IPS-15b (cell line): ENCODE results near the gene KIRREL3.
A peak's percentile ranks its signal among the peaks of the same experiment; 100 is the strongest.

Experiments used
- H3K27me3 ChIP-seq: one replicate; pipeline ENCODE4 v1.6.1; 2013; ENCODE audit warnings: low read length; ENCODE audit not compliant: control insufficient read depth, insufficient read depth
- H3K36me3 ChIP-seq: one replicate; pipeline ENCODE4 v1.6.1; 2013; ENCODE audit warnings: low read length; ENCODE audit not compliant: control insufficient read depth, insufficient read depth
- H3K4me1 ChIP-seq: one replicate; pipeline ENCODE4 v1.6.1; 2013; ENCODE audit warnings: mild to moderate bottlenecking, low read length; ENCODE audit not compliant: control insufficient read depth, insufficient read depth
- H3K4me3 ChIP-seq: one replicate; pipeline ENCODE4 v1.5.1; 2013; ENCODE audit warnings: low read depth, low read length
- H3K9ac ChIP-seq: one replicate; pipeline ENCODE4 v1.6.1; 2013; ENCODE audit warnings: low read depth, mild to moderate bottlenecking, low read length
- H3K9me3 ChIP-seq: one replicate; pipeline ENCODE4 v1.6.1; 2013; ENCODE audit warnings: mild to moderate bottlenecking, low read length; ENCODE audit not compliant: control insufficient read depth, insufficient read depth

The KIRREL3 gene

GRCh38 chr11:126595560-126595959, 405.0 kb downstream of the KIRREL3 start:
- Histone ChIP-seq H3K9ac (no peak overlapping the region), H3K27me3 (no peaks in the 10 kb centered on the region), H3K4me1 (peaks cover 5% of the 10 kb centered on the region), H3K9me3 (no peaks in the 10 kb centered on the region), H3K36me3 (no peaks in the 10 kb centered on the region), H3K4me3 (no peak overlapping the region)

- Histone ChIP-seq H3K9me3 (no peaks in the 10 kb centered on the region), H3K9ac (no peak overlapping the region), H3K4me1 (peaks cover 4% of the 10 kb centered on the region), H3K36me3 (no peaks in the 10 kb centered on the region), H3K4me3 (no peak overlapping the region), H3K27me3 (no peaks in the 10 kb centered on the region)
Measured at GRCh38 chr11:126594921-126595367, 405.6 kb downstream of the KIRREL3 start.

GRCh38 chr11:126592496-126593410, 407.8 kb downstream of the KIRREL3 start:
- H3K27me3 ChIP-seq: no peaks in the 10 kb centered on the region
- no peak overlapping the region for H3K9ac ChIP-seq
- no peak overlapping the region for H3K4me3 ChIP-seq
- H3K4me1 ChIP-seq: peaks cover 14% of the 10 kb centered on the region
- no peaks in the 10 kb centered on the region for H3K9me3 ChIP-seq
- no peaks in the 10 kb centered on the region for H3K36me3 ChIP-seq

- H3K9me3 ChIP-seq: no peaks in the 10 kb centered on the region
- no peak overlapping the region for H3K9ac ChIP-seq
- no peak overlapping the region for H3K4me3 ChIP-seq
- no peaks in the 10 kb centered on the region for H3K27me3 ChIP-seq
- no peaks in the 10 kb centered on the region for H3K36me3 ChIP-seq
- peaks cover 14% of the 10 kb centered on the region for H3K4me1 ChIP-seq
Measured at GRCh38 chr11:126591966-126592489, 408.5 kb downstream of the KIRREL3 start.

GRCh38 chr11:126589492-126589803, 411.1 kb downstream of the KIRREL3 start:
- Histone ChIP-seq H3K4me1 (peaks cover 23% of the 10 kb centered on the region), H3K36me3 (no peaks in the 10 kb centered on the region), H3K9me3 (no peaks in the 10 kb centered on the region), H3K4me3 (no peak overlapping the region), H3K27me3 (no peaks in the 10 kb centered on the region), H3K9ac (no peak overlapping the region)

GRCh38 chr11:126588630-126589491, 411.7 kb downstream of the KIRREL3 start:
- Histone ChIP-seq H3K4me1 (peaks cover 23% of the 10 kb centered on the region), H3K27me3 (no peaks in the 10 kb centered on the region), H3K9me3 (no peaks in the 10 kb centered on the region), H3K9ac (no peak overlapping the region), H3K36me3 (no peaks in the 10 kb centered on the region), H3K4me3 (no peak overlapping the region)

- Histone ChIP-seq H3K4me1 (peaks cover 19% of the 10 kb centered on the region), H3K9ac (no peak overlapping the region), H3K9me3 (no peaks in the 10 kb centered on the region), H3K36me3 (no peaks in the 10 kb centered on the region), H3K27me3 (no peaks in the 10 kb centered on the region), H3K4me3 (no peak overlapping the region)
Measured at GRCh38 chr11:126587541-126587940, 413.0 kb downstream of the KIRREL3 start.

- Histone ChIP-seq H3K4me3 (peak overlapping the region; percentile 16), H3K27me3 (no peaks in the 10 kb centered on the region), H3K9ac (no peak overlapping the region)
Measured at GRCh38 chr11:126585774-126586491, 414.6 kb downstream of the KIRREL3 start.

GRCh38 chr11:126585388-126585773, 415.2 kb downstream of the KIRREL3 start:
- no peaks in the 10 kb centered on the region for H3K36me3 ChIP-seq
- H3K27me3 ChIP-seq: no peaks in the 10 kb centered on the region
- H3K9ac ChIP-seq: no peak overlapping the region
- peaks cover 19% of the 10 kb centered on the region for H3K4me1 ChIP-seq
- H3K4me3 ChIP-seq: peak overlapping the region; percentile 16
- no peaks in the 10 kb centered on the region for H3K9me3 ChIP-seq

More at GRCh38 chr11:126585774-126586491, 414.6 kb downstream of the KIRREL3 start:
- Histone ChIP-seq H3K4me1 (peaks cover 19% of the 10 kb centered on the region), H3K9me3 (no peaks in the 10 kb centered on the region), H3K36me3 (no peaks in the 10 kb centered on the region)

- no peaks in the 10 kb centered on the region for H3K36me3 ChIP-seq
- no peaks in the 10 kb centered on the region for H3K27me3 ChIP-seq
- peaks cover 17% of the 10 kb centered on the region for H3K4me1 ChIP-seq
- H3K9ac ChIP-seq: no peak overlapping the region
- no peak overlapping the region for H3K4me3 ChIP-seq
- no peaks in the 10 kb centered on the region for H3K9me3 ChIP-seq
Measured at GRCh38 chr11:126583594-126584427, 416.8 kb downstream of the KIRREL3 start.
